HG02981 (cell line): Measurements from ENCODE around the gene BRMS1.
"Not testable (repeated sequence)": the region's sequence is repeated elsewhere in the genome, so short reads cannot be mapped to it uniquely, and the experiment has no call there.

Experiments
- ATAC-seq: cut with Tn5 transposase; IDR thresholded peaks from one replicate; pipeline ENCODE4 v1.9.1; 2021; ENCODE audit warnings: mild to moderate bottlenecking, moderate library complexity; ENCODE audit not compliant: unreplicated experiment

BRMS1 gene

DNA sequence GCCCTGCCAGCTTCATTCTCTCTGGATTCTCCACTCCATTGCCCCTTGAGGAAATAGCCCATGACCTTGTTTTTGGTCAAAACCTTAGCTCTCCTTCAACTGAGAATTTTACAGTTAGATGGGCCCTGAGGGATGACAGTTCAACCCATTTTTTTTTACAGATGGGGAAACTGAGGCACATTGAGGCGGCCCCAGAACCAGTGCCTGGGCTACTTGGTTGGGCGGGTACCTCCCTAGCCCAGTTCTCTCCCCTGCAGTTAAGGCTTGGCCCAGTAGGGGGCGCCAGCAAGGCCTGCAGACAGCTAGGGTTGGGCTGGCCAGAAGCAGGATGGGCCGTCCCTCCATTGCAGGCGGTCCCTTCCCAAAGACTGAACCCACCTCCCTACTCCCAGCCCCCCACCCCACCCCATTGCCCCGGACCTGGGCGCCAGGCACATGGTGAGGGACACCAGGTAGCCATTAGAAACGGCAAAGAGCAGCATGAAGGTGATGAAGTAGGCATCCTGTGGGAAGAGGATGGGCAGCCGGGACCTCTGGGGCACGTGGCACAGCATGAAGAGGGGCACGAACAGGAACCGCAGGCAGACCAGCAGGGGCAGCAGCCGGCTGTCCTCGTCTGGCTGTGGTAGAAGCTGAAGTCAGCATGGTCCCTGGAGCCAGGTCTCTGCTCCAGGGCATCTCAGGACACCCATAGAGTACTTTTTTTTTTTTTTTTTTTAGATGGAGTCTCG is 19.1 kb upstream of the BRMS1 start:
- ATAC-seq, result no peak

DNA sequence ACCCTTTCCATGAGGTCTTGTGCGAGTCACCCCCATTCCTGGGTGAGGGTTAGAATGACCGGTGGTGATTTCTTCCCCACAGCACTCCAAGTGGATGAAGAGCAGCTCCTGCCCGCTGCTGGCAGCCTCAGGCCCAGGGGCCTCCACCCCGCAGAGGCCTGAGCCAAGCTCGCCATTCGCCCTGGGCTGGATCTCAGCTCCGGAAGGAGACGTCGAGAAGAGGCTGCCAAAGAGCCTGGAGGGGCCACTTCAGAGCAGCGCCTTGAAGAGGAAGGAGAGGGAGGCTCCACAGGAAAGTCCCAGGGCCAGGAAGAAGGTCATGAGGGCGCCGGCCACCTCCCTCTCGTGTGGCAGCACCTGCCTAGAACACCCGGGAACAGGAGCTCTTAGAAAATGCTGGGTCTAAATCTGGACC is 18.3 kb upstream of the BRMS1 start:
- ATAC-seq, result no peak

DNA sequence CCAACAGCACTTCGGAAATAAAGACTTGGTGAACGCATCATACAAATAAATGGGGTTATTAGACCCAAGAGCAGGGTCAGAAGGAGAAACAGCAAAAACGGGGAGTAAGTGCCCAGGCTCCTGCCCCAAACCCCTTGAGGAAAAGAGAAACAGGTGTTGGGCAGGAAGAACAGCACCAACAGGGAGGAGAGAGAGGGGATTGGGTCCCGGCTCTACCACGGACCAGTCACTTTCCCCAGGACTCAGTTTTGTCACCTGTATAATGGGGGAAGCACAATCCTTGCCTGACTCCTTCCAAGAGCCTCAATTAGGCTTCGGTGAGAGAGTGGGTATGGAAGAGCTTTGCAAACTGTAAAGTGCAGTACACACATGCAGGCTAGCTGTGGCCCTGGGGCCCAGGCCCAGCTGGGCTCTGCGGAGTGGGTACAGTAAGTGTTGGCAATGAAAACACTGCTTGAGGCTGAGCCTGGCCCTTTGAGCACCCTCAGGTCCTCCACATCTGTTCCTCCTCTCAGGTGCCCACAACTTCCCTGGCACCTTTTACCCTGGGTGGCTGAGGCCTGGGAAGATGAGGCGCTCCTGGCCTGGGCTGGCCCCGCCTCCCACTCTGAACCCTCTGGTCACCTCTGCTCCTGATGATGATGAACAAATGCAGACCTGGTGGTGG is 17.7 kb upstream of the BRMS1 start:
- ATAC-seq, result no peak

DNA sequence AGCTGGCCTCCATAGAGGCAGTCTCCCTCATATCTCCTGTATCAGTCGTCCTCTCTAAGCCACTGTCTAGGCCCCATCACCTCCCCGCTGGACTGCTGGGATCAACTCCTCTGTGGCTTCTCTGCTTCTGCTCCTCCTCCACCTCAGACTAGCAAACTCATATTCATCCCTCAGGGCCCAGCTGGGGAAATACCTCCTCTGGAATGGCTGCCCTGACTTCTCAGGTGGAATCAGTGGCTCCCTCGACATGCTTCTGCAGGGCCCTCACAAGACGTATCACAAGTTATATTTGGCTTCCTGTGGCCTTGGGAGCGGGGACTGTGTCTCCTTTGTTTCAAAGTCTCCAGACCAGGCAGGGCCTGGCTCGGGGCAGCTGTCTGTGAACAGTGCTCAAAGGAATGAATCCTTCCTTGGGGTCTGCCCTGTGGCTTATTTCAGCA is 16.6 kb upstream of the BRMS1 start:
- ATAC-seq, result no peak

DNA sequence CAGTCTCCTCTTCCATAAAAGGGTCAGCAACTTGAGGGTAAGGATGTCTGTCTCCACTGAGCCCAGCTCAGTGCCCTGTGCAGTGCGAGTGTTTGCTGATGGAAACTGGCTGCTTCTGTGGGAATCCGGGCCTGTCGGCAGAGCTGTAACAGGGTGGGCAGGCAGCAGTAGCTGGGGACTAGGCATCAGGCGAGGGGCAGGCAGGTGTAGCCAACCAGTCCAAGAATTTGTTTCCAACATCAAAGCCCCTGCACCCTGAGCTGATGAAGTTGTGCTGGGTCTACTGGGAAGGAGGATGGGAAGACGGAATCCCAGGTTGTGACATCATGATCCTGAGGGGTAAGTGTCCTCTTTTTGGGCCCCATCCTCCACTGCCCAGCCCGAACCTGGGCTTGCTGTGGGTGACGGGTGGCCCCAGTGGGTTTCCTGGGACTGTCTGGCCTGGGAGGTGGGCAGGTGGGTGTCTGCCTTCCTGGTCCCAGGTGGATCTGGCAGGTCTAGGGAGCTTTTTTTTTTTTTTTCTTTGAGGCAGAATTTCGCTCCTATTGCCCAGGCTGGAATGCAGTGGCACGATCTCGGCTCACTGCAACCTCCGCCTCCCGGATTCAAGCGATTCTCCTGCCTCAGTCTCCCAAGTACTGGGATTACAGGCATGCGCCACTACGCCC is 15.6 kb upstream of the BRMS1 start:
- no peak for ATAC-seq

DNA sequence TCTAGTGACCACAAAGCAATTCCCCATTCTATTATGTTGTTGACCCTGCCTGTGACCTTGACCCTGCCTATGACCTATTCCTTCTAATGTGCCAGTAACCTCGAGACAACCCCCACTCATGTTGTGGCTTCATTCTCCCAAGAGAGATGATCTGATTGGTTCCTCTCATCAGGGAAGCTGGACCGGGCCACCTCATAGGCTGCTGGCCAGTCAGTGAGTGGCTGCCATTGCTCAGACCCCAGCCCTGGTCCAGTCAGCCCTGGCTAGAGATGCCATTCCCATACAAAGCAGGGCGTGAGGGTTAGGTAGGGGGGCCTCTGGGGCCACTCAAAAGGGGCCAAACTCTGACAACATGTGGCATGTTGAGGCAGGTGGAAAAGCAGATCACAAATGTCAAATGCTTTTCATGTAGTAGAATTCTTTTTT is 14.8 kb upstream of the BRMS1 start:
- no peak for ATAC-seq

DNA sequence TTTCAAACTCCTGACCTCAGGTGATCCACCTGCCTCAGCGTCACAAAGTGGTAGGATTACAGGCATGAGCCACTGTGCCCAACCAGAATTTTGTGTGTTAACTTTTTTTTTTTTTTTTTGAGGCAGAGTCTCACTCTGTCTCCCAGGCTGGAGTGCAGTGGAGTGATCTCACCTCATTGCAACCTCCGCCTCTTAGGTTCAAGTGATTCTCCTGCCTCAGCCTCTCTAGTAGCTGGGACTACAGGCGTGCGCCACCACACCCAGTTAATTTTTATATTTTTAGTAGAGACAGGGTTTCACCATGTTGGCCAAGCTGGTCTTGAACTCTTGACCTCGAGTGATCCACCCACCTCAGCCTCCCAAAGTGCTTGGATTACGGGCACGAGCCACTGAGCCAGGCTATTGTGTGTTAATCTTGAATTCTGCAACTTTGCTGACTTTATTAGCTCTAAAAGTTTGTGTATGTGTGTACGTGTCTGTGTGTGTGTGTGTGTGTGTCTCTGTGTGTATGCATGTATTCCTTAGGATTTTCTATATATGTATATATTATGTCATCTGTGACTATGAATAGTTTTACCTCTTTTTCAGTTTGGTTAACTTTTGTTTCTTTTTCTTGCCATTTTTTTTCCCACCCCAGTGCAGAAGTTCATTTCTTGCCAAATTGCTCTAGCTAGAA is 5.8 kb upstream of the BRMS1 start:
- not testable (repeated sequence) for ATAC-seq

DNA sequence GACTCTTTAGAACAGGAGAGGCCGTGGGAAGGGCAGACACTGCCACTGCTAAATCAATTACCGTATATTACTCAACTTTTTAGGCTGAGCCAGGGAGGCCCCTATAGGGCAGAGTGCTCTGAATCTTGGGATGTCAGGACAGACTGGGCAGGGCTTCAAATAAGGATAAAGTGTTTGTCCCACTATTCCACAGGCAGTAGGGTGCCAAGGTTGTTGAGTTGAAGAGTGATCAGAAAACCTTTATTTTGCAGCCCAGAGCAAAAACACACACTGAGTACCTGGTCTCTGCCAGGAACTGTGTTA is 4.1 kb upstream of the BRMS1 start:
- ATAC-seq, result no peak

DNA sequence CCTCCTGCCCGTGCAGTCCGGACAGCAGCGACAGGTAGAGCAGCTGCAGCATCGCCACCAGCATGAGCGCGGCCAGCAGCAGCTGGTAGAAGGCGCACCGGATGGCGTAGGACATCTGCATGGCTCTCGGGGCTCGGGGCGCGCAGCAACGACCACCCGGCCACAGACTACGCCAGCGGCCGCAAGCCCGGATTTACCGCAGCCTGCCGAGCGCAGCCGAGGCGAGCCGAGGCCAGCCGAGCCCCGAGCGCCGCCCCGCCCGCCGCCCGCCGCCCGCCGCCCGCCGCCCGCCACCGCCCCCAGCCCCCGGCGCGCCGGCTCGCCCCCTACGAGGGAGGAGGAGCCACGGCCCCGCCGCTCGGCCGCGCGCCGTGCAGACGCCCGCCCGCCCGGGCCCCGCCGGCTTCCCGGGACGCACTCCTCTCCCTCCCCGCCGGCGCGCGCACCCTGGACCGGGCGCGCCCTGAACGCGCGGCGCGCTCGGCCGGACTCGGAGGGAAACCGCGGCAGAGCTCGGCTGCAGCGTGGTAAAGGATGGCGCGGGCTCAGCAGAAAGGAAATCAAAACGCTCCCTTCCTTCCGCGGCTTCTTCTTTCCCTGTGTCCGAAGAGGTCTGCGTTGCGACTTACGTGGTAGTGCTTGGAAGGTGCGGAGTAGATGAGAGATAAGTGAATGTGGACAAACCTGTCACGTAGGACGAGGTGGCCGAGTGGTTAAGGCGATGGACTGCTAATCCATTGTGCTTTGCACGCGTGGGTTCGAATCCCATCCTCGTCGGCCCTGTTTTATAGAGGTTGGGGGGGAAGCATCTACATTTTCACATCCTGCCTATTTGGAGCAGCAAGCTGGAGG is 2.7 kb upstream of the BRMS1 start, which contains the start of gene B4GAT1:
Gene B4GAT1, minus strand, starts transcription at position 205 of the 852 bp plus-strand sequence. Its CDS starts 84 bp downstream, at position 121.
- no peak for ATAC-seq

DNA sequence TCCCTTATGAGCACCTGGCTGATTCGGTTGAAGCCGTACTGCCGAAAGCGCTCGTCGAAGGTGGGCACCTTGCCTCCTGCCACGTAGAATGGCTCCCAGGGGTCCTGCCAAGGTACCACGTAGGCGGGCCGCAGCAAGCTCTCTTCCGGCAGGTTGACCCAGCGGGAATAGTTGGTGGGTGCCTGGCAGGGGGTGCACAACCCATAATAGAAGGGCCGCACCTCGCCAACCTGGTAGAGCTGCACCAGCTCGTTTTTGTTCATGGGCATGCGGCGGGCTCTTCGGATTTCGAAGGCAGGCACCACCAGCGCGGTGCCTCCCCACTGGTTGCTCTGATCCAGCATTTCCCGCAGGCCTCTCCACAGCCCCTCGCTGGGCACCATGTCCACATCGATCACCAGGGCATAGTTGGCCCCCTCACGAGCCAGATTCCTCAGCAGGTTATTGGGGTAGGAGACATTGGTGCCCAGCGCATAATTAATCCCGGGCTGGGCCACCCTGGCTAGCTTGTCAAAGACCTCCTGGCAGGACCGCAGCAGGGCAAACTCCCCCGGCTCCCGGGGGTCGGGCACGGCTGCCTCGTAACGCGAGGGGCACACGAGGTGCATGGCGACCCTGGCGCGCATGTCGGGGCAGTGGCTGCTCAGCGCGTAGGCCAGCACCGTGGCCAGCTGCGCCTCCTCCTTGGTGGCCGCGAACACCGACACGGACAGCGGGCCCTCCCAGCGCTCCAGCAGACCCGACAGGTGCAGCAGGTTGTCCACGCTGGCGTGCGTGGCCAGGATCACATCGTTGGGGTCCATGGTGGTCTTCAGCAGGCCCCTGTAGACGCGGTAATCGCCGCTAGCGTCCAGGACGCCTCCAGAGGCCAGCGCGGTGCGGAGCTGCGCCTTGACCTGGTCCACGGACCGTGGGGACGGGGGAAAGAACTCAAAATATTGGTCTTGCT is 1.8 kb upstream of the BRMS1 start:
- no peak for ATAC-seq

DNA sequence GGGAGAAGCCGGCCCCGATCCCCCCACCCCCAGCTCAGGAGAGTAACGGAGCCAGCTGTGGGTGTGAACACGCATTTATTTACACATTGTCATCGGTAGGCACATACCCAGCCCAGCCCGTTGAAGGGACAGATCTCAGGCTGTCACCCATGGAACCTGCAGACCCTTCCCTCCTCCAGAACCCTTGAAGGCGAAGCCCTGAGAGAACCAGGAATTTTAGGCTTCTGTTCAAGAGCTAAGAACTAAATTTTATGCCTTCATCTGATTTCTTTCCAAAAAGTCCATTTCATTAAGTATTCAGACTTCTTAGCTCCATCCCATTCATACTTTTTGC is 379 bp upstream of the BRMS1 start:
- ATAC-seq, result no peak

DNA sequence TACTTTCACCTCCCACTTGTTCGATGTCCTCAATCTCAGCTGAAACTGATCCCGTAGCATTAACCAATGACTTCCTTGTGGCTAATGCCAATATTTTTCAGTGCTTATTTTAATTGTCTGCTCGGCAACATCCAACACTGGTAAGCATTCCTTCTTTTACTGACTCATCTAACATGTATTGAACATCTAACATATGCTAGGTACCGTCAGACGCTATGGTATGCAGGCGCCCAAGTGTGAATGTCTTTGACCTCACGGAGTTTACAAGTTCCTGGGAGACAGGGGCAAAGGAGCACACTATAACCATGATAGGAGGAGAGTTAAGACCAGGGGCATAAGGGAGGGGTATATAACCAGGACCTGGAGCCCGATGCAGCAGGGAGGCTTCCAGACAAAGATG is 1.7 kb downstream of the BRMS1 start:
- no peak for ATAC-seq

DNA sequence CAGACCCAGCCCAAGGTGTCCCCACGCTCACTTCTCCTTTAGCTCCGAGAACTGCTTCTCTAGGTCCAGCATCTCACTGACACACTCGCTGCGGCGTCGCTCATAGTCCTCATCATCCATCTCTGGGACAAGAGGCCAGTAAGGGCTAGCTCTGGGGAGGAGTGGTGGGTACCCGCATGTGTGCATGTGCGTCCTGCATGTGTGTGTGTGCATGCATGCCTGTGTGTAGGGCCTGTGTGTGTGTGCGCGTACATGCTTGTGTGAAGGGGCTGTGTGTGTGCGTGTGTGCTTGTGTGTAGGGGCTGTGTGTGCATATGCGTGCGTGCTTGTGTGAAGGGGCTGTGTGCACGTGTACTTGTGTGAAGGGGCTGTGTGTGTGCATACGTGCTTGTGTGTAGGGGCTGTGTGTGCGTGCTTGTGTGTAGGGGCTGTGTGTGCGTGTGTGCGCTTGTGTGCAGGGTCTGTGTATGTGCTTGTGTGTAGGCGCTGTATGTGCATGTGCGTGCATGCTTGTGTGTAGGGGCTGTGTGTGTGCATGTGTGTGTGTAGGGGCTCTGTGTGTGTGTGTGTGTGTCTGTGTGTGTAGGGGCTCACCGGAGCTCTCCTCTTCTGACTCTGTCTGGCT is 3.3 kb downstream of the BRMS1 start:
- no peak for ATAC-seq

DNA sequence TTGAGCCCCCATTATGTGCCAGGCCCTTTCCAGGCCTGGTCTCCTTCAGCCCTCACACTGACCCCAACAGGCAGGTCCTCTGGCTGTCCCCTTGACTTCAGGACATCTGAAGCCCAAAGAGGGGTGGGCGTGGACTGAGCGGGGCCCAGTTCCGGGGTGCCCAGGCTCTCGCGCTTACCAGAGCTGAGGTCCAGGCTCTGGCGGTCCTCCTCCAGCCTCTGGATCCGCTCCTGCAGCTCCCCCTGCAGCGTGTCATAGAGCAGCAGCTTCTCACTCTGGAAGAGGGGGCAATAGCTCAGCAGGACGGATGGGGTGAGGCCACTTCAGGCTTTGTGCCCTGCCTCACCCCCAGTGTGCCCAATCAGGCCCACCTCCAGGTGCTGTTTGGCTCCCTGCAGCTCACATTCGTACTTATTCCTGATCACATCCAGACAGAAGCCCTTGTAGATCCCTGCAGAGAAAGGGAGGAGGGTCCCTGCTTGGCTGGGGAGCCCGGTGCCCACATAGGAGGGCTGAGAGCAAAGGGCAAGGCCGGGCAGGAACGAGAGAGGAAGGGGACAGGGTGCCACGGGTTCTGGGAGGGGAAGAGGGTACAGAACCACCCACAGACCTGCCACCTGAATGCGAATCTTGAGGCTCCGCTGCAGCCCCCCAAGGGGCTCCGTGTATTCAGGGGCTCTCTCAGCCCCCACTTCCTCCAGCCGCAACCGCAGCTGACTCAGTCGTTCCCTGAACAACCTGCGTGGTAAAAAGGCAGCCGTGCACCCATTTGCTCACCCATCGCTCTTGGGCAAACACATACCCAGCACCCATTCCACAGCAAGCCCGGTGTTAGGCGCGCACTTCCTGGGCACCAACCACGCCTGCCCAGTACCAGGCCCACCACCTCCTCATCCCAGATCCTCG is 4.1 kb downstream of the BRMS1 start:
- ATAC-seq, result no peak

DNA sequence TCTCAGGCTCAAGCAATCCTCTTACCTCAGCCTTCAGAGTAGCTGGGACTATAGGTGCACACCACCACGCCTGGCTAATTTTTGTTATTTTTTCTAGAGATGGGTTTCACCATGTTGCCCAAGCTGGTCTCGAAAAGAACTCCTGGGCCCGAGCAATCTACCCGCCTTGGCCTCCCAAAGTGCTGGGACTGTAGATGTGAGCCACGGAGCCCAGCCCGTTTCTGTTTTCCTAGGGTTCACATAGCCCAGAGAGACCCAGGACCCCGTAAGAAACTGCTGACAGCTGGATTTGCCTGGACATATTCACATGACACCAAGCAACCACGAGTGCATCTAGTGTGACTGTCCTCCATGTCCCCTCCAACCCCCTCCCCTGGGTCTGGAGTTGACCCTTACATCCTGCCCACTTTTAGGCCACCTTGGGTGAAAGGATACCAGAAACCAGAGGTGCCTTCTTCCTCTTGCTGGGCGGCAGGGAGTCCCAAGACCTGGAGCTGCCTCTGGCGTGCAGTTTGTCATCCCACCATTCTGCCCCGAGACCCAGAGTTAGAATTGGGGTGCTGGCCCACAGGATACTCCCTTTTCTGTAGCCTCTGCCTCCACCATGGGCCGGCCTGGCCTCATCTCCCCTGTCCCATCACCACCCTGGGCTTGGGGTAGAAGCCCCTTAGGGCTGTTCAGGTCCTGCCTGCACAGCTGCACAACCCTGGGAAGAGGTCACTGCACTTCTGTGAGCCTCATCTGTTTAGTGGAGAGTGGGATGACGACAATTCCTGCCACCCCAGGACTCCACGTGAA is 5.0 kb downstream of the BRMS1 start:
- ATAC-seq, result no peak

DNA sequence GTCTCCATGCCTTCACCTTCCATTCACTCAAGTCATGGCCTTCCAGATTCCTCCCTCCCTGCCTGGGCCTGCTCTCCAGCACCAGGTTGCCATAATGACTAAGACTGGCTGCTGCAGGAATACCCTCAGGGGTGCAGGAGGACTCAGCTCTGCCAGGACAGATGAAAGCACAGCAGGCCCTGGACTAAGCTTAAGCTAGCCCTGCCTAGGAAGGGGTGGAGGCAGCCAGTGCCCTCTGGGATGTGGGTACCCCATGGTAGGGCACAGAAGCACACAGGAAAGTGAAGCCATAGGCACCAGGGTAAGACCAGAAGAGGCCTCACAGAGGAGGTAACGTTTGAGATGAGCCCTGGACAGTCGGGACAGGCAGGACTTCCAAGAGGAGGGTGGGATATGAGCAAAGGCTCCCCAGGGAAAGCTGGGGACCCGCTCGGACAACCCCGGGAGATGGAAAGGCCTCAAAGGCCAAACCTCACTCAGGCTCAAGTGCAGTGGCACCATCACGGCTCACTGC is 5.7 kb downstream of the BRMS1 start:
- ATAC-seq, result no peak
